BJ (cell line): Measurements from ENCODE around the gene RNF141. TPM values are rescaled to one million over a fixed set of nuclear protein-coding genes. Genes with fewer than 3 reads are reported as not detected.

Experiments used
- CTCF ChIA-PET: fragments of 350-600 bp; formaldehyde crosslinking; extraction: SDS; loops from one replicate; lab custom pipeline; 2021; ENCODE audit warnings: antibody characterized with exemption, inconsistent platforms; lab: Yijun Ruan, JAX
- POLR2A ChIA-PET: fragments of 300-600 bp; sonication (Branson Sonifier 250); formaldehyde crosslinking; extraction: SDS; loops from one replicate; lab custom pipeline; 2021; ENCODE audit warnings: antibody characterized with exemption; lab: Charles Lee
- DNase-seq: peaks from one replicate; pipeline ENCODE4 v3.0.0-alpha.2; 2011; ENCODE audit warnings: low read depth
- H3K27me3 ChIP-seq: 2 replicates; pipeline ENCODE4 v1.6.0; 2011; ENCODE audit warnings: low read length; ENCODE audit not compliant: control insufficient read depth, insufficient read depth
- H3K36me3 ChIP-seq: 2 replicates; pipeline ENCODE4 v1.5.1; 2011; ENCODE audit warnings: low read length; ENCODE audit not compliant: control insufficient read depth, insufficient read depth
- H3K4me3 ChIP-seq: 2 replicates; pipeline ENCODE4 v1.5.1; 2011; ENCODE audit warnings: low read depth, mild to moderate bottlenecking, control low read depth, low read length
- polyA plus RNA-seq: library from polyadenylated mRNA; depleted of rRNA; stranded (reverse); fragments of >200 nt; gene quantifications from 2 replicates; pipeline ENCODE4 v1.2.3, GENCODE V29; 2011
- TF ChIP-seq, protein P1 (sequence below): IDR thresholded peaks from 2 replicates; pipeline ENCODE4 v1.5.1; 2011; ENCODE audit warnings: low read depth, mild to moderate bottlenecking, control low read depth, inconsistent platforms, low read length, moderate library complexity; ENCODE audit not compliant: insufficient read depth

RNF141 gene
- polyA plus RNA-seq, 1 experiment, result 12.1 TPM

DNA sequence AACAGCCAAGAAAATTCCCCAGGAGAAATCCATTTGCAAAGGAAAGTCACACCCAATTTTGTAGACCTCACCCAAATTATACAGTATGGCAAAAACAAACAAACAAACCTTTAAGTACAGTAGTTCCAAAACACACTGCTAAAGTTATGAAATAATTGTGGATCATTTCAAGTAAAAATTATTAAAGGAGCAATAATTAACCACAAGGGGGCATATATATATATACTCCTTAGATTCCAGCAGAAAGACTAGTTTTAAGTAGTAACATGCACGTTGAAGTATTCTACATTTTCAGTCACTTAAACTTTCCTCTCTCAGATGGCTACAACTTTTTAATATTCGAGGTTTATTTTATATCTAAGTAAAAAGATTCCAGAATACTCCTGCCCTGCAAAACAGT lies 26.8 kb downstream of the RNF141 start:
- ChIA-PET POLR2A (no interaction called here), CTCF (interaction anchor here (0.7 to 3.2 kb wide), 9 partner anchors 19 to 221 kb away, joined by 3 to 12 read pairs (median 3); partner anchors contain the start of gene RNF141)
- Histone ChIP-seq H3K4me3 (no peak overlapping the region), H3K36me3 (peaks cover 3% of the 10 kb centered on the region; the same call in 1 of the 2 replicates), H3K27me3 (no peaks in the 10 kb centered on the region)
- DNase-seq, result no peak
- TF ChIP-seq, protein P1, sequence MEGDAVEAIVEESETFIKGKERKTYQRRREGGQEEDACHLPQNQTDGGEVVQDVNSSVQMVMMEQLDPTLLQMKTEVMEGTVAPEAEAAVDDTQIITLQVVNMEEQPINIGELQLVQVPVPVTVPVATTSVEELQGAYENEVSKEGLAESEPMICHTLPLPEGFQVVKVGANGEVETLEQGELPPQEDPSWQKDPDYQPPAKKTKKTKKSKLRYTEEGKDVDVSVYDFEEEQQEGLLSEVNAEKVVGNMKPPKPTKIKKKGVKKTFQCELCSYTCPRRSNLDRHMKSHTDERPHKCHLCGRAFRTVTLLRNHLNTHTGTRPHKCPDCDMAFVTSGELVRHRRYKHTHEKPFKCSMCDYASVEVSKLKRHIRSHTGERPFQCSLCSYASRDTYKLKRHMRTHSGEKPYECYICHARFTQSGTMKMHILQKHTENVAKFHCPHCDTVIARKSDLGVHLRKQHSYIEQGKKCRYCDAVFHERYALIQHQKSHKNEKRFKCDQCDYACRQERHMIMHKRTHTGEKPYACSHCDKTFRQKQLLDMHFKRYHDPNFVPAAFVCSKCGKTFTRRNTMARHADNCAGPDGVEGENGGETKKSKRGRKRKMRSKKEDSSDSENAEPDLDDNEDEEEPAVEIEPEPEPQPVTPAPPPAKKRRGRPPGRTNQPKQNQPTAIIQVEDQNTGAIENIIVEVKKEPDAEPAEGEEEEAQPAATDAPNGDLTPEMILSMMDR, result peak; percentile 22; the same call in 1 of the 2 replicates

DNA sequence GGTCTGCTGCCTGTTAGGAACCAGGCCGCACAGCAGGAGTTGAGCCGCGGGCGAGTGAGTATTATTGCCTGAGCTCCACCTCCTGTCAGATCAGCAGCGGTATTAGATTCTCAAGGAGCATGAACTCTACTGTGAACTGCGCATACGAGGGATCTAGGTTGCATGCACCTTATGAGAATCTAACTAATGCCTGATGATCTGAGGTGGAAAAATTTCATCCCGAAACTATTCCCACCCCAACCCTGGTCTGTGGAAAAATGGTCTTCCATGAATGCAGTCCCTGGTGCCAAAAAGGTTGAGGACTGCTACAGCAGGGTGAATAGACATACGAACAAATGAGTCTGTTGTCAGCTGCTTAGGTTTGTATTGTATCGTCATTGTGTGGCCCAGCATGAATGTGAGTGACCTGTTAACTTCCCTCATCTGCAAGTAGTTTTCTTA lies 29.8 kb downstream of the RNF141 start:
- TF ChIP-seq, protein P1, result no peak
- Histone ChIP-seq H3K4me3 (no peak overlapping the region), H3K27me3 (no peaks in the 10 kb centered on the region), H3K36me3 (no peaks in the 10 kb centered on the region)
- DNase-seq, result no peak
- ChIA-PET CTCF (interaction anchor here (0.9 to 3.2 kb wide), 3 partner anchors 8 to 224 kb away, joined by 4 to 12 read pairs (median 5); partner anchors contain the start of gene RNF141), POLR2A (no interaction called here)

DNA sequence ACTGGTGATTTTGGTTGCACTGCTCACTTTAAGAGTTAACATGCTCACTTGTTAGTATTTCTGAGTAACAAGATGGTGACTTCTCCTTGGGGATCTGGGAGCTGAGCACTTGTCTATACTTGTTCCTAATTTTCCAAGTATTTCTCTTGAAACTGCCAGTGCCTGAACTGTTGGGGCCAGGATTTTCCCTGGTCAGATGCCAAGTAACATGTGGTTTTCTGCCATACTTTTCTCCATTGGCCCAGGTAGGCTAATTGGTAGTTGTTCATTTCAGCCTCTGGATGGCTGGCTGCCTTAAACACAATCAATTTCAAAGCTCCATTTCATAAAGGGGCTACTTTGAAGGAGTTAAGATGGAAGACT lies 35.0 kb downstream of the RNF141 start:
- Histone ChIP-seq H3K27me3 (no peaks in the 10 kb centered on the region), H3K36me3 (peaks cover 9% of the 10 kb centered on the region), H3K4me3 (no peak overlapping the region)
- no peak for DNase-seq
- ChIA-PET CTCF (interaction anchor here (0.6 kb wide), 1 partner anchor 65 kb away, joined by 3 read pairs; no protein-coding TSS in a partner anchor), POLR2A (no interaction called here)
- TF ChIP-seq, protein P1, result no peak

DNA sequence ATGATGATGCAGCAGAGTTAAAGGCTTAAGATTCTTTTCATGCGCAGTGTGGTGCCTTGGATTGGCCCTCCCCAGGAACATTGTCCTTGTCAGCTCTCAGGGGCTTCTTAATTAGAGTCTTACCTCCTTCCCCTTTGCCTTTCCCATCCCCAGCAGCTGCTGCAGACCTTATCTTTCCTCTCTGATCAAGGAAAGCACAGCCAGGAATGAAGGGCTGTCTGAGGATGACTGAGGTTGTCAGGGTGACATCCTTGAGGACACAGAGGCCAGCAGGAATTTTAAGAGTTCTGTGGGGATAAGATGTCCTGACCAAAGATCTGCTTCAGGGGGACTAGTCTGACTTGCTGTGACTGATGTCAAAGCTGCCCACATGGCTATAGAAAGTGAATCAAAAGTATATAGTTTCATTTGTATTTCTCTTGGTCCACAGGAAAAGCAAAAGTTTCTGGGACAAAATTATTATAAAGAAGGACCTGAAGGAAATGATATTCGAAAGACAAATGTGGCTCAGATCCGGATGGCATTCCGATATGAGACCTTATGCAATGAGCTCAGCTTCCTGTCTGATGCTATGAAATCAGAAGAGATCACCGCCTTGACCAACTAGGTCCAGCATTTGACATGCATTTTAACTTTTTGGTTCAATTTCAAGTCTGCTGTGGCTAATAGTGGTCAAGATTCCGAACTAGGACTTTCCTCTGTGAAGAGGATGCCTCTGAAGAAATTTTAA lies 35.5 kb downstream of the RNF141 start:
- DNase-seq, result no peak
- ChIA-PET POLR2A (no interaction called here), CTCF (interaction anchor here (0.6 kb wide), 1 partner anchor 65 kb away, joined by 3 read pairs; no protein-coding TSS in a partner anchor)
- no peaks in the 10 kb centered on the region for H3K27me3 ChIP-seq
- TF ChIP-seq, protein P1, result no peak
- no peak overlapping the region for H3K4me3 ChIP-seq
- H3K36me3 ChIP-seq, result peaks cover 12% of the 10 kb centered on the region

DNA sequence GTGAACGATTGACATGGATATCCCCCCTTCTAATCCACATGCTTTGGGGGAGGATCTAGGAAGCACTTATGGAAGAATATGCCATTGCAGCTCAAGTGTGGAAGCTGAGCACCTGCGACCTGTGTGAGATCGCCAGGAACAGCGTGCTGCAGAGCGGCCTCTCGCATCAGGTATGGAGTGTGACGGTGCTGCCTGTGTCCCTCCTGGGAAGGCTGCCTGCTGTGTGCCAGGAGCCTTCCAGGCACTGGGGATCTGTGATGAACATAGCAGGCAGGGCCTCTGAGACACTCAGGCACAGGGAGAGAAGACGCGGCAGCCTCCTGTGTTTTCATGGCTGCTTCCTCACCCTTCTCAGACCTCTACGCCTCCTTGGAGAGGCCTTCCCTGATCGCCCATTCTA lies 36.5 kb downstream of the RNF141 start:
- H3K4me3 ChIP-seq, result no peak overlapping the region
- no peak for DNase-seq
- TF ChIP-seq, protein P1, result no peak
- CTCF ChIA-PET, result no interaction called here
- POLR2A ChIA-PET, result no interaction called here
- peaks cover 21% of the 10 kb centered on the region for H3K36me3 ChIP-seq
- no peaks in the 10 kb centered on the region for H3K27me3 ChIP-seq
